Progenitor cell of endocrine pancreas (in vitro differentiated cells): Measurements from ENCODE around the gene ZNF730. TPM values are rescaled to one million over a fixed set of nuclear protein-coding genes. Genes with fewer than 3 reads are reported as not detected.
"Not testable (repeated sequence)": the region's sequence is repeated elsewhere in the genome, so short reads cannot be mapped to it uniquely, and the experiment has no call there.

Experiments
- DNase-seq: peaks from one replicate; pipeline ENCODE4 v3.0.0; 2021; ENCODE audit warnings: low spot score; ENCODE audit not compliant: unreplicated experiment
- H3K27ac Mint-ChIP-seq: 2 replicates; pipeline ENCODE4 v1.8.0; 2021; ENCODE audit warnings: mild to moderate bottlenecking, moderate library complexity, mixed read lengths
- H3K27me3 Mint-ChIP-seq: 2 replicates; pipeline ENCODE4 v1.8.0; 2021; ENCODE audit warnings: mixed read lengths
- H3K36me3 Mint-ChIP-seq: 2 replicates; pipeline ENCODE4 v1.8.0; 2022; ENCODE audit warnings: mixed read lengths; ENCODE audit not compliant: insufficient read depth
- H3K4me1 Mint-ChIP-seq: 2 replicates; pipeline ENCODE4 v1.8.0; 2021; ENCODE audit warnings: low read depth, mixed read lengths
- H3K4me3 Mint-ChIP-seq: 2 replicates; pipeline ENCODE4 v1.8.0; 2021; ENCODE audit warnings: low read depth, mild to moderate bottlenecking, moderate library complexity, mixed read lengths
- H3K9me3 Mint-ChIP-seq: 2 replicates; pipeline ENCODE4 v1.8.0; 2021; ENCODE audit warnings: low read depth, mixed read lengths
- CTCF ChIP-seq: fragments of 200-600 bp; sonication (generic); IDR thresholded peaks from one replicate; pipeline ENCODE4 v1.5.0; 2021; ENCODE audit warnings: antibody characterized with exemption, mild to moderate bottlenecking; ENCODE audit not compliant: unreplicated experiment
- long read RNA-seq: library from polyadenylated mRNA; unstranded; transcript quantifications from one replicate; pipeline ENCODE4 v2.0.0, GENCODE V29; 2020
- total RNA-seq: library from RNA; stranded (reverse); gene quantifications from 2 replicates; pipeline ENCODE4 v1.2.1, GENCODE V29; 2021

ZNF730 gene
- 21.3 and 21.8 TPM in 2 replicates for total RNA-seq
- long read RNA-seq, partial matches to known transcripts, result 2 of 26 reads
- long read RNA-seq, other reads (novel, unspliced or antisense), result 21 of 26 reads

- peaks cover 10% of the 10 kb centered on the region for H3K9me3 Mint-ChIP-seq
- peak; percentile 84 for DNase-seq
- no peak for TF ChIP-seq CTCF
- H3K36me3 Mint-ChIP-seq, result peaks cover 21% of the 10 kb centered on the region
- peak within 1 kb of the TSS; percentile 100 for H3K27ac Mint-ChIP-seq
- no peaks in the 10 kb centered on the region for H3K27me3 Mint-ChIP-seq
- peak within 1 kb of the TSS; percentile 91 for H3K4me3 Mint-ChIP-seq
- peaks cover 18% of the 10 kb centered on the region for H3K4me1 Mint-ChIP-seq
These were observed at the start of gene ZNF730 for GRCh38 chr19:23116802-23117571. Gene ZNF730 (plus strand): TSS chr19:23117025. CDS start chr19:23117174, 149 bp downstream.

GRCh38 chr19:23070353-23071146 is 46.3 kb upstream of the ZNF730 start:
- H3K4me1 Mint-ChIP-seq, result no peaks in the 10 kb centered on the region
- peaks cover 37% of the 10 kb centered on the region for H3K9me3 Mint-ChIP-seq
- no peak overlapping the region for H3K4me3 Mint-ChIP-seq
- no peak for TF ChIP-seq CTCF
- no peak for DNase-seq
- H3K36me3 Mint-ChIP-seq, result peaks cover 2% of the 10 kb centered on the region
- no peak overlapping the region for H3K27ac Mint-ChIP-seq
- H3K27me3 Mint-ChIP-seq, result peaks cover 2% of the 10 kb centered on the region

GRCh38 chr19:23071147-23071511 is 45.7 kb upstream of the ZNF730 start:
- Mint-ChIP-seq H3K9me3 (peaks cover 32% of the 10 kb centered on the region), H3K36me3 (peaks cover 2% of the 10 kb centered on the region), H3K27ac (no peak overlapping the region), H3K27me3 (peaks cover 2% of the 10 kb centered on the region), H3K4me1 (no peaks in the 10 kb centered on the region), H3K4me3 (no peak overlapping the region)
- TF ChIP-seq CTCF, result no peak
- no peak for DNase-seq

GRCh38 chr19:23075031-23075733 is 41.6 kb upstream of the ZNF730 start:
- Mint-ChIP-seq H3K36me3 (peaks cover 26% of the 10 kb centered on the region), H3K4me3 (peak overlapping the region; percentile 94), H3K9me3 (peaks cover 8% of the 10 kb centered on the region), H3K27ac (peak overlapping the region; percentile 100), H3K4me1 (peaks cover 16% of the 10 kb centered on the region), H3K27me3 (peaks cover 2% of the 10 kb centered on the region)
- peak; percentile 18 for TF ChIP-seq CTCF
- DNase-seq, result peak; percentile 71

GRCh38 chr19:23077776-23078175 is 39.0 kb upstream of the ZNF730 start:
- Mint-ChIP-seq H3K4me1 (peaks cover 16% of the 10 kb centered on the region), H3K4me3 (peak overlapping the region; percentile 38), H3K27ac (peak overlapping the region; percentile 56), H3K36me3 (peaks cover 49% of the 10 kb centered on the region)
- H3K9me3 Mint-ChIP-seq, H3K27me3 Mint-ChIP-seq, DNase-seq: not testable (repeated sequence)
